ENCODE data around the gene OMA1.

- no peak for TF ChIP-seq ZFP30 (CRISPR knock-in tag; IDR thresholded peaks at IDR 0.05)
- TF ChIP-seq SNAI2 (CRISPR knock-in tag; IDR thresholded peaks at IDR 0.05): no peak
- no peak for TF ChIP-seq ARNTL (CRISPR knock-in tag; IDR thresholded peaks at IDR 0.05; ENCODE audit: borderline replicate concordance, low read depth)
- no peak for TF ChIP-seq TCF4 (CRISPR knock-in tag; IDR thresholded peaks at IDR 0.05; ENCODE audit: borderline replicate concordance)
- no peak for TF ChIP-seq ZFP3 (CRISPR knock-in tag; IDR thresholded peaks at IDR 0.05)
- no peak for TF ChIP-seq TOX (CRISPR knock-in tag; IDR thresholded peaks at IDR 0.05; ENCODE audit: borderline replicate concordance)
- TF ChIP-seq PATZ1 (CRISPR knock-in tag; IDR thresholded peaks at IDR 0.05; ENCODE audit: borderline replicate concordance): no peak
- no peak for TF ChIP-seq ZNF565 (CRISPR knock-in tag; conservative IDR thresholded peaks at IDR 0.05; ENCODE audit: low read depth)
- TF ChIP-seq RARB (CRISPR knock-in tag; IDR thresholded peaks at IDR 0.05): no peak
- no peak for TF ChIP-seq CREB5 (CRISPR knock-in tag; IDR thresholded peaks at IDR 0.05; ENCODE audit: low read depth)
- no peak for TF ChIP-seq OSR1 (CRISPR knock-in tag; IDR thresholded peaks at IDR 0.05)
Measured at GRCh38 chr1:58502519-58502918, 44.0 kb downstream of the OMA1 start.
